WTC11 (cell line): ENCODE data around the gene GIPR. TPM values are rescaled to one million over a fixed set of nuclear protein-coding genes. Genes with fewer than 3 reads are reported as not detected.

Experiments used
- ATAC-seq: fragments of 200-7000 bp; cut with Tn5 transposase; 2 replicates; pipeline ENCODE4 v1.10.0; 2021; ENCODE audit warnings: mild to moderate bottlenecking, moderate library complexity
- CTCF ChIA-PET: fragments of 300-600 bp; sonication (Branson Sonifier 250); formaldehyde crosslinking; loops from one replicate; lab custom pipeline; 2021; ENCODE audit warnings: antibody characterized with exemption; lab: Charles Lee
- POLR2A ChIA-PET: fragments of 350-600 bp; sonication (Branson Sonifier 250); formaldehyde crosslinking; loops from one replicate; lab custom pipeline; 2021; ENCODE audit warnings: antibody characterized with exemption; lab: Charles Lee
- DNase-seq: peaks from one replicate; pipeline ENCODE4 v3.0.0; 2021; ENCODE audit warnings: low spot score
- H3K27ac Mint-ChIP-seq: 2 replicates; pipeline ENCODE4 v1.8.0; 2021; ENCODE audit warnings: mixed read lengths
- H3K27me3 Mint-ChIP-seq: 2 replicates; pipeline ENCODE4 v1.8.0; 2021; ENCODE audit warnings: low read depth, mild to moderate bottlenecking, moderate library complexity, mixed read lengths
- H3K36me3 Mint-ChIP-seq: 2 replicates; pipeline ENCODE4 v1.8.0; 2021; ENCODE audit warnings: mixed read lengths
- H3K4me1 Mint-ChIP-seq: 2 replicates; pipeline ENCODE4 v1.8.0; 2022; ENCODE audit warnings: mixed read lengths
- H3K4me3 Mint-ChIP-seq: 2 replicates; pipeline ENCODE4 v1.8.0; 2021; ENCODE audit warnings: mild to moderate bottlenecking, moderate library complexity, mixed read lengths
- H3K9me3 Mint-ChIP-seq: 2 replicates; pipeline ENCODE4 v1.8.0; 2021; ENCODE audit warnings: mixed read lengths
- ATF6 ChIP-seq: sonication (generic); formaldehyde crosslinking; IDR thresholded peaks from 2 replicates; pipeline ENCODE4 v1.8.1; 2023; ENCODE audit warnings: mild to moderate bottlenecking, missing genetic modification reagents
- CDX4 ChIP-seq: fragments of 250-450 bp; sonication (Bioruptor Pico); IDR thresholded peaks from 2 replicates; pipeline ENCODE4 v1.9.0; 2021; ENCODE audit warnings: moderate library complexity, mild to moderate bottlenecking, inconsistent platforms, borderline replicate concordance
- CREM ChIP-seq: sonication (generic); formaldehyde crosslinking; IDR thresholded peaks from 2 replicates; pipeline ENCODE4 v1.8.1; 2022; ENCODE audit warnings: mild to moderate bottlenecking, missing genetic modification reagents, moderate library complexity
- ERG ChIP-seq: fragments of 250-450 bp; sonication (Bioruptor Pico); IDR thresholded peaks from 2 replicates; pipeline ENCODE4 v1.8.0; 2021; ENCODE audit warnings: mild to moderate bottlenecking
- ETV6 ChIP-seq: sonication (generic); formaldehyde crosslinking; IDR thresholded peaks from 2 replicates; pipeline ENCODE4 v1.8.1; 2022; ENCODE audit warnings: mild to moderate bottlenecking, missing genetic modification reagents
- FOXK1 ChIP-seq: sonication (generic); formaldehyde crosslinking; IDR thresholded peaks from 2 replicates; pipeline ENCODE4 v1.8.0; 2022; ENCODE audit warnings: mild to moderate bottlenecking, moderate library complexity, missing genetic modification reagents
- GTF2I ChIP-seq: fragments of 250-450 bp; sonication (Bioruptor Pico); conservative IDR thresholded peaks from 2 replicates; pipeline ENCODE4 v1.4.0; 2021; ENCODE audit warnings: mild to moderate bottlenecking
- MLX ChIP-seq: sonication (generic); formaldehyde crosslinking; IDR thresholded peaks from 2 replicates; pipeline ENCODE4 v1.8.1; 2023; ENCODE audit warnings: mild to moderate bottlenecking, missing genetic modification reagents, moderate library complexity
- RORB ChIP-seq: fragments of 250-450 bp; sonication (Bioruptor Pico); IDR thresholded peaks from 2 replicates; pipeline ENCODE4 v1.9.0; 2021; ENCODE audit warnings: mild to moderate bottlenecking
- SMAD3 ChIP-seq: sonication (generic); formaldehyde crosslinking; IDR thresholded peaks from 2 replicates; pipeline ENCODE4 v1.8.0; 2022; ENCODE audit warnings: missing genetic modification reagents, mild to moderate bottlenecking, borderline replicate concordance
- STAT6 ChIP-seq: sonication (generic); formaldehyde crosslinking; conservative IDR thresholded peaks from 2 replicates; pipeline ENCODE4 v1.8.1; 2023; ENCODE audit warnings: mild to moderate bottlenecking, low read depth, missing genetic modification reagents, moderate library complexity
- TCF7 ChIP-seq: sonication (generic); formaldehyde crosslinking; IDR thresholded peaks from 2 replicates; pipeline ENCODE4 v1.8.0; 2022; ENCODE audit warnings: mild to moderate bottlenecking, low read depth, missing genetic modification reagents, moderate library complexity
- TEAD4 ChIP-seq: sonication (generic); formaldehyde crosslinking; IDR thresholded peaks from 2 replicates; pipeline ENCODE4 v1.8.0; 2022; ENCODE audit warnings: mild to moderate bottlenecking, missing genetic modification reagents
- TP53 ChIP-seq: sonication (generic); formaldehyde crosslinking; IDR thresholded peaks from 2 replicates; pipeline ENCODE4 v1.8.1; 2023; ENCODE audit warnings: mild to moderate bottlenecking, missing genetic modification reagents
- USF1 ChIP-seq: sonication (generic); formaldehyde crosslinking; IDR thresholded peaks from 2 replicates; pipeline ENCODE4 v1.8.0; 2022; ENCODE audit warnings: mild to moderate bottlenecking, missing genetic modification reagents
- ZNF121 ChIP-seq: sonication (generic); formaldehyde crosslinking; IDR thresholded peaks from 2 replicates; pipeline ENCODE4 v1.8.0; 2023; ENCODE audit warnings: missing genetic modification reagents
- ZNF219 ChIP-seq: sonication (generic); formaldehyde crosslinking; IDR thresholded peaks from 2 replicates; pipeline ENCODE4 v1.8.0; 2023; ENCODE audit warnings: missing genetic modification reagents, mild to moderate bottlenecking, borderline replicate concordance
- ZNF396 ChIP-seq: fragments of 250-450 bp; sonication (Bioruptor Pico); IDR thresholded peaks from 2 replicates; pipeline ENCODE4 v1.8.0; 2021; ENCODE audit warnings: mild to moderate bottlenecking, moderate library complexity, borderline replicate concordance
- ZNF423 ChIP-seq: fragments of 250-450 bp; sonication (Bioruptor Pico); IDR thresholded peaks from 2 replicates; pipeline ENCODE4 v2.1.2; 2022; ENCODE audit warnings: mild to moderate bottlenecking, moderate library complexity
- ZNF425 ChIP-seq: fragments of 250-450 bp; sonication (Bioruptor Pico); conservative IDR thresholded peaks from 2 replicates; pipeline ENCODE4 v1.9.0; 2021; ENCODE audit warnings: mild to moderate bottlenecking
- ZNF532 ChIP-seq: fragments of 250-450 bp; sonication (Bioruptor Pico); IDR thresholded peaks from 2 replicates; pipeline ENCODE4 v1.9.0; 2021; ENCODE audit warnings: mild to moderate bottlenecking, borderline replicate concordance
- total RNA-seq: library from RNA; stranded (reverse); gene quantifications from 3 replicates; pipeline ENCODE4 v1.2.3, GENCODE V29; 2021

The GIPR gene
- total RNA-seq, 1 experiment from 2014 or later, result 1.8 TPM

GRCh38 chr19:45681391-45682015 lies 13.5 kb downstream of the GIPR start (continued):
- TF ChIP-seq ERG (no peak), CREM (CRISPR knock-in tag) (no peak), ATF6 (CRISPR knock-in tag) (no peak), ETV6 (peak; percentile 62; the same call in 1 of the 2 replicates), RORB (CRISPR knock-in tag) (no peak), ZNF121 (CRISPR knock-in tag) (no peak), TCF7 (no peak), TEAD4 (CRISPR knock-in tag) (no peak), STAT6 (CRISPR knock-in tag) (no peak), ZNF396 (CRISPR knock-in tag) (no peak), GTF2I (CRISPR knock-in tag) (0 out of 2 replicates have a peak, but pooled peaks have one; percentile 36), CDX4 (CRISPR knock-in tag) (no peak), SMAD3 (CRISPR knock-in tag) (no peak), ZNF219 (CRISPR knock-in tag) (no peak), TP53 (CRISPR knock-in tag) (peak; percentile 74; the same call in 1 of the 2 replicates), ZNF425 (no peak), USF1 (CRISPR knock-in tag) (no peak)
- TF ChIP-seq, all 79 proteins: peak for 7

- Mint-ChIP-seq H3K27ac (no peak overlapping the region), H3K4me3 (peak overlapping the region; percentile 65), H3K9me3 (no peaks in the 10 kb centered on the region), H3K4me1 (peaks cover 12% of the 10 kb centered on the region), H3K36me3 (peaks cover 24% of the 10 kb centered on the region), H3K27me3 (peaks cover 33% of the 10 kb centered on the region)
- ATAC-seq (no peak), DNase-seq (no peak)
- CTCF ChIA-PET, result interaction anchor here (0.6 to 6.7 kb wide), 14 partner anchors 10 to 287 kb away, joined by 3 to 86 read pairs (median 6); partner anchors contain the start of genes GIPR, QPCTL, SIX5 and SNRPD2
- POLR2A ChIA-PET, result interaction anchor here (0.8 kb wide), 1 partner anchor 10 kb away, joined by 3 read pairs; no protein-coding TSS in a partner anchor
- no peak for TF ChIP-seq FOXK1 (CRISPR knock-in tag)
- TF ChIP-seq MLX (CRISPR knock-in tag), result no peak
- TF ChIP-seq ZNF532 (CRISPR knock-in tag), result no peak
- no peak for TF ChIP-seq ZNF423
Observed at GRCh38 chr19:45682117-45682516, 14.1 kb downstream of the GIPR start.
